GM21737 (cell line): Measurements from ENCODE around the gene KLHDC10.
"Not testable (repeated sequence)": the region's sequence is repeated elsewhere in the genome, so short reads cannot be mapped to it uniquely, and the experiment has no call there.

Experiments used
- ATAC-seq: cut with Tn5 transposase; IDR thresholded peaks from one replicate; pipeline ENCODE4 v1.9.1; 2021; ENCODE audit warnings: mild to moderate bottlenecking, moderate library complexity; ENCODE audit not compliant: unreplicated experiment

The KLHDC10 gene

DNA sequence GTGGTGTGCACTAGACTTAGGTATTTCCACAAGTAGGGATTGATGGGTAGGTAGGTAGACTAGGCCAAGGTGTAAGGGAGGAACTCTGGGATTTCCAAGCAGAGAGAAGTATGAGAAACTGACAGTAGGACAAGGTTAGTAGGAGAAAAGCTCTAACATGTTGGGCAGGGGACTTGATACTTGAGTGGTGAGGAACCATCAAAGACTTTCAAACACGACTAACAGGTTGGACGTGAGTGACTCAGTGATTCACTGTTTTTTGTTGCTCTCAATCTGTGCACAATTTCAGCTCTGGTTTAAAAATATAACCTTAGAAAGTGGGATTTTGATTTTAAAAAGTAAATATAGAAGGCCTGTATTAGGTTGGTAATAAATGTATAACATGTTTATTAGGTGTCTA lies 44.4 kb downstream of the KLHDC10 start:
- no peak for ATAC-seq

DNA sequence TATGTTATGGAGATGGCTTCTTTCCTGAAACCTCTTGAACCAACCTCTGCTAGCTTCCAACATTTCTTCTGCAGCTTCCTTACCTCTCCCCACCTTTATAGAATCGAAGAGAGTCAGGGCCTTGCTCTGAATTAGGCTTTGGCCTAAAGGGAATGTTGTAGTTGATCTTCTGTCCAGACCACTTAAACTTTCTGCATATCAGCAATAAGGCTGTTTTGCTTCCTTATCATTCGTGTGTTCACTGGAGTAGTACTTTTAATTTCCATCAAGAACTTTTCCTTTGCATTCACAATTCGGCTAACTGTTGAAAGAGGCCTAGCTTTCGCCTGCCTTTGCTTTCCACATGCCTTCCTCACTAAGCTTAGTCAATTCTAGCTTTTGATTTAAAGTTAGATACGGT lies 48.0 kb downstream of the KLHDC10 start:
- ATAC-seq: no peak

DNA sequence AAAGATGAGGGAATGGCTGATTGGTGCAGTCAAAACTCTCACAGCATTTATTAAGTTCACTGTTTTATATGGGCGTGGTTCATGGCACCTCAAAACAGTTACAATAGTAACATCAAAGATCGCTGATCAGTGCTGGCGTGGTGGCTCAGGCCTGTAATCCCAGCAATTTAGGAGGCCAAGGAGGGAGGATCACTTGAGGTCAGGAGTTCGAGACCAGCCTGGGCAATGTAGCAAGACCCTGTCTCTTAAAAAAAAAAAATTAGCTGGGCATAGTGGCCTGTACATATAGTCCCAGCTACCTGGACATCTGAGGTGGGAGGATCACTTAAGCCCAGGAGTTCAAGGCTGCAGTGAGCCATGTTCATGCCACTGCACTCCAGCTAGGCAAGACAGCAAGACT lies 48.5 kb downstream of the KLHDC10 start:
- no peak for ATAC-seq

DNA sequence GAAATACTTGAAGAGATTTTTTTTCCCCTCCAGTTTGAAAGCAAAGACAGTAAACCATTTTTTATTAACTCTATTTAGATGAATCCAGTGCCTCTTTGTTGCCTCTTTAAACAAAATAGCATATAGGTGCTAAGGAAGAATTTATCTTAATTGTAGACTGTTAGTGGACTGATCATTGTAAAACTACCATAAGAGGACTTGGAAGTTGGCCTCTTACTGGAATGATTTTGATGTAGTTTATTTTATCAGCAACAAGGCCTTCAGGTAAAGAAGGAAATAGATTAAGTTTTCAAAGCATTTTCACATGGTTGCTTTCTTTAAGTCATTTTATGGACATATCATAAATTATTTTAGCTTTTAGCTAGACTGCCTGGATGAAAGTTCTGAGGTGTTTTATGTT lies 53.2 kb downstream of the KLHDC10 start:
- ATAC-seq: no peak

DNA sequence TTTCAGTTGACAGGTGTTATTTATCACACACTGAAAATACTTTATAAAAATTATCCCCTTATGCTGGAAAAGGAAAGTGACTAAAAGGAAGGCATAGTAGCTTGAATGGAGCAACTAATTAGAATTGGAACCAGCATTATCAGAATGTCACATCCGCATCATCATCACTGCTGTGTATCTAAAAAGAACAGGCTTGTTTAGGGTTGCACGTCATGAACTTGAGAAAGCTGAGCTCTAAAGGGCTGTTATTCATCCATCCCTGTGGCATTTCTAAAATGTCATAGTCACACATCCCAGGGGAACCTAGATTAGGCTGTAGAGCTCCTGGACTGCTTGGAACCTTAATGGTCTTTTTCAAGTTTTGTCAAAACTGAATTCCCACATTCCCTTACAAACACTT lies 54.4 kb downstream of the KLHDC10 start:
- no peak for ATAC-seq

DNA sequence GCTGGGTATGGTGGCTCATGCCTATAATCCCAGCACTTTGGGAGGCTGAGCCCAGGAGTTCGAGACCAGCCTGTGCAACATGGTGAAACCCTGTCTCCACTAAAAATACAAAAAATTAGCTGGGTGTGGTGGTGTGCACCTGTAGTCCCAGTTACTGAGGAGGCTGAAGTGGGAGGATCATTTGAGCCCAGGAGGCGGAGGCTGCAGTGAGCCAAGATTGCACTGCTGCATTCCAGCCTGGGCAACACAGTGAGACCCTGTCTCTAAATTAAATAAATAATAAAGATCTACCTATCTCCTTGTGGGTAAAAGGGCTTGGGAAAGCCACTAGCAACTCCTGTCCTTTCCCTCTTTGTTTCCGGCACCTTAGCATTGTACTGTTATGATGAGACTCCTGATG lies 56.5 kb downstream of the KLHDC10 start:
- ATAC-seq: not testable (repeated sequence)

DNA sequence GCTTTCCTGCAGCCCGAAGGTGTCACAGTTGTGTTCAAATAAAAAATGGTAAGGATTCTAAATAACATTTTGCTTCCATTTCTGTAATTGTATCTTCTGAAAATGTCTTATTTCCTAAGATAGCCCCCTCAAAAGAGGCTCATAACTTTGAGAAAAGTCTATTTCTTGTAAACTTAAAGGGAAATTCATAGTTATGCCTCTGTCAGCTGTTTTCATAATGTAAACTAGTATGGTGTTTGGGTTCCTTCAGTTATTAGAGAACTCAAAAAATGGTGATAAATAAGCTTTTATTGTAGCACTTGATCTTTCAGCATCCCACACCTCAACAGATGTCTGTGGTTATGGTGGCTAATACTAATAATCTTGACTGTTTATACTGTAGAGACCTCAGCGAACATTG lies 57.1 kb downstream of the KLHDC10 start:
- ATAC-seq: no peak

DNA sequence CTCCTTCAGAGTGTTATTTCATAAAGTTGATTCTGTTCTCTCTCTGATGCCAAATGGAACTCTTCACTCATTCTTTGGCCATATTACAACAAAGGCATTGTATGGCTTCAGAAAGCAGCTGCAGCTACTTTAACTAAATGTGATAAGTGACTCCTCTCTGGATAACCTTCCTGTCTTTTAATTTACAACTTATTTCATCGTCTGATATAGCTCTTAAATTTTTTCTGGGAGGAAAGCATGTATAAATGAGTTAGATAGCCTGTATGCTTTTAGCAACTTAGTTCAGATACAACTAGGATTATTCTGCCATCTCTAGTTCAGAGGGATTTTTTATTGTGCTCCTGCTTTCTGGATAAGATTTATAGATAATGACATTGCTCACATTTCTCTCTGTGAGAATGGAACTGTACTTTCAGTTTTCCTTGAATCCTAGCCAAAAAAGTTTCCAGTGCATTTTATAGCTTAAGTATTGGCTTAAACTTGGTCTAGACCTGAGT lies 57.5 kb downstream of the KLHDC10 start:
- no peak for ATAC-seq

DNA sequence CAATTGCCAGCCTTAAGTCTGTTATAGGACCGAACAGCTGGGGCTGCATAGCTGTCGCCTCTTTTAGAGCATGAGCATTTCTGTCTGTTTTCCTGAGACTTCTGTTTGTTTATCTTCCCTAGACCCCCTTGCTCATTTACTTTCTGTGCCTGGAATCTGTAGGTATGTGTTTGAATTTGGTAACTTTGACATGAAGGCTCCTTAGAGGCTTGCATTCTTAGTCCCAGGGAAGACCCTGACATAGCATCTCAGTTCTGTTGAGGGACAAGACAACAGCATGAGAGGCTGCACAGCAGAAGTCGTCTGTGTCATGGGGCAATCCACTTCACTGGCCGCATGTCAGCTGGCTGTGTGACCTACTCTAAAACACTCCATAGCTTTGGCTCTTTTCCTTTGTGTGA lies 58.7 kb downstream of the KLHDC10 start:
- no peak for ATAC-seq

DNA sequence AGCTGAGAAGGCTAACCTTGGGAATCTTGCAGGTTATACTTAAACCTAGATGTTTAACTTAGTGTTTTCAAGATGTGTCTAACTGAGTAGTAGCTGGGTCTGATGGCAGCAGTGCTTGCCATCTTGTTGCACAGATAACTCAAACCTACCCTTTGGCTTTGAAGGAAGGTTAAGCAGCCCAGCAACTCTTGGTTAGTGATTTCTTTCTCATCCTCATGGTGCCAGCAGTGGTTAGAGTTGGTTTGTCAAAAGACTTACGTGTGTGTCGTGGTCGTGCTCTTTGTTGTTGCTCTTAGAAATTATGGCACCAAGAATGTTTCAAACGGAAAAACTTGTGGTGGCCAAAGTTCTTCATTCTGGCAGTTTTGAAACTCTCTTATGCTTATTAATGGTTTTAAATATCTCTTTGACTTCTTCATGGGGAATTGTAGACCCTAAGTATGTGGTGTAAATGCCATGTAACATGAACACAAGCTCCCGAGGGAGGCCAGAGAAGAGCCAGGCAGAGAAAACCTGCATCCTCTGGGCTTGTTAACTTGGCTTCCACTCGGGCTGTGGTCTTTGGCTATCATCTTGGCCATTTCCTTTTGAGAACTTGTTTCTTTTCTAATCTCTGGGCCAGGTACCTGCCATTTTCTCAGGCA lies 61.0 kb downstream of the KLHDC10 start:
- ATAC-seq: no peak

DNA sequence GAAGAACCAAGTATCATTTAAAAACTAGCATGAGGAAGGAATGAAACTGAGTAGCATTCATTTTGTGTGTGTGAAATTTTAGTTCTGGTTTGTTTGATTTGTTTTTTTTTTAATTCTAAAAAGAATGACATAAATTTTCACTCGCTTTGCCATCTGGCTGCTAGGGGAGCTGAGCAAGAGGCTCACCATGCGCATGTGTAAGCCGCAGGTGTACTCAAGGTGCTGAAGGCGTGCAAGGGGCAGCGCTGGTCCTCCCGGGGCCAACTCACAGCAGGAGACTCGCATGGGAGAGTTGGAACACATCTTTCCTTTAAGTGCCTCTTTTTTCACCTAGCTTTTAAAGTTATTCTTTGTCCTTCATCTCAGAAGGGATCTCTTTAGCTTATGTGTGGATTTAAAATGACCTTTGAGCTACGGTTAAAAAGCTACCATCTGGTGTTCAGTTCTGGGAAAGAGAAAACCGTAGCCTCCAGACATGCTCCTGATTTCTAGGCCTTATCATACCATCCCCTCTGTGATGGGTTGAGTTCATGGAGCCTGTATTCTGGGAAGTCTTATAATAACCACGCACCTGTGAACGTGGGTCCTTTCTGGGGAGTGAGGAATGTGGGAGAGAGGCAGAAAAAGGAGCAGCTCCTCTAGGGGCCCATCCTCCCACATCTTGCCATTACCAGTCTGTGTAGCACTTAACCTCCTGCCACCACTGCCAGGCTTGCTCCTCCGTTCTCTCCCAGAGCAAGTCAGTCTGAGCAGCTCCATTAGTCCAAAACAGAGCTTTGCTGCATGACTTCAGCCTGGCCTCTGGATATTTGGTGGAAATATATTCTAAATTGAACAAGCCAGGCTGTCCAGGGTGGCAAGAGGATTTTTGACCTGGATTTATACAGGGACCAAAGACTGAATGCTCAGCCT lies 61.9 kb downstream of the KLHDC10 start:
- ATAC-seq: no peak

DNA sequence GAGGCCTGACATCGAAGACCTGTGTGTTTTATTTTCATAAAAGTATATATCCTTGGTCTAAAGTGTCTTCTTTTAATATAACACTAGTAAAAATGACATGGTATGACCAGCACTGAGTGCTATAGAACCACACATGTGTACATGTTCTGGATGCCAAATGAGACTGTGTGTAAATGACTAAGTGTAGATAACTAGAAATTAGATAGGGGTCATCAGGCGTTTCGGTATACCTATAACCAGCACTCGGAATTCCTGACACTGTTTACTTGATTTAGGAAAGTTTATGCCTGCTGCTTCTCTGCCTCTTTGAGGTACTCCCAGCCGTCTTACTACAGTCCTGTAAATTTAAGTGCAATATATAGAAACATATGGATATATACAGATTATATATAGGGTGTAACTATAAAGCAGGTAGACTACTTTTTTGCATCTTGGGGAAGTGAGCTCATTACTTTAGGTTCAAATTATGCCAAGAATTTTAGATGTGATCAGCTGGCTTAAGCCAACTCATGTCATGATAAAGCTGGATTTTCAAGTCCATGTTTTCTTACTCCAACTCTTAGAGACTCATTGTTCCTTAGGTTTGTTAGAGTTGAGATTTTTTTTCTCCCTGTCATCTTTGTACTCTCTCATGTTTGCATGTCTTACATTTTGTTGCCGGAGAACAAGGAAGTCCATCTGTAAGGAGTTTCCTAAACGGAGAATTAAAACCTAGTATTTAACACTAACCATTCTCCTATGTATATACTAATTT lies 62.9 kb downstream of the KLHDC10 start:
- ATAC-seq: no peak

DNA sequence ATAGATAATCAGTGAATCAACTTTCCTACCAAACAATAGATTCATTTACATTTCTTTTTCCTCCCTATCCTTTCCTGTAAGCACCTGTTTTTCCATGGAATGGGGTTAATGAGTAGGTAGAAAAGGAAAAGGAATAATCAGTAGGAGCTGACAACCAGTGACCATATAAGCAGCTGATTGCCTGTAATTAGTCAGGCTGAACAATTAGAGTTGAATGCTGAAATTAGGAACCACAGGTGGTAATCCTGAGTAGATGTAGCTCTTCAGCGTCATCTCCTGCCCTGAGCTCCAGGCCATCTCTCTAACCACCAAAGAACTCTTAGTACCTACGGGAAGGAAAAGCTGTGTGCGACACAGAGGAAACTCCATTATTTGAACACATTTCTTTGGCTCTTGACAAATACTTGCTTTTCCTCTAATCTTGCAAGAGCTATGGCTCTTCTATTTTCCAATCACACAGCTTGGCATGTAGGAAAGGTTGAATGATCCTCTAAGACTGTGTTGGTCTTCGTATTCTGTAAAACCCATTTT lies 63.8 kb downstream of the KLHDC10 start:
- no peak for ATAC-seq

DNA sequence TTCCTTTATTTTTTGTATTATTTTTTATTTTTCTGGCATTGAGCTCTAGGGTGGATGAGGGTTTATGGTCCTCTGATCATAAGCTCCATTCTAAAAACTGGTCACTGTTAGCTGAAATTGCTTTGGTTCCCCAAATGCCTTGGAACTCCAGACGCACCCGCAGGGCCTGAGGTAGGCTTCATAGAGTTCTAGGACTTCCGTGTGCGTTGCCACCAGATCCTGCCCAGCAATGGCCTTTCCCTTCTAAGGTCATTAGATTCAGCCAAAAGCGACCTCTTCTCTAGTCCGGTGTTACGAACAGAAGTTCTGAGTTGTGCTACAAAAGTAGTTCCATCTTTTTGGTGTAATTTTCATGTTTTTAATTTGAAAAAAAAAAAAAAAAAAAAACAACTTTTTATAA lies 64.4 kb downstream of the KLHDC10 start:
- ATAC-seq: no peak

DNA sequence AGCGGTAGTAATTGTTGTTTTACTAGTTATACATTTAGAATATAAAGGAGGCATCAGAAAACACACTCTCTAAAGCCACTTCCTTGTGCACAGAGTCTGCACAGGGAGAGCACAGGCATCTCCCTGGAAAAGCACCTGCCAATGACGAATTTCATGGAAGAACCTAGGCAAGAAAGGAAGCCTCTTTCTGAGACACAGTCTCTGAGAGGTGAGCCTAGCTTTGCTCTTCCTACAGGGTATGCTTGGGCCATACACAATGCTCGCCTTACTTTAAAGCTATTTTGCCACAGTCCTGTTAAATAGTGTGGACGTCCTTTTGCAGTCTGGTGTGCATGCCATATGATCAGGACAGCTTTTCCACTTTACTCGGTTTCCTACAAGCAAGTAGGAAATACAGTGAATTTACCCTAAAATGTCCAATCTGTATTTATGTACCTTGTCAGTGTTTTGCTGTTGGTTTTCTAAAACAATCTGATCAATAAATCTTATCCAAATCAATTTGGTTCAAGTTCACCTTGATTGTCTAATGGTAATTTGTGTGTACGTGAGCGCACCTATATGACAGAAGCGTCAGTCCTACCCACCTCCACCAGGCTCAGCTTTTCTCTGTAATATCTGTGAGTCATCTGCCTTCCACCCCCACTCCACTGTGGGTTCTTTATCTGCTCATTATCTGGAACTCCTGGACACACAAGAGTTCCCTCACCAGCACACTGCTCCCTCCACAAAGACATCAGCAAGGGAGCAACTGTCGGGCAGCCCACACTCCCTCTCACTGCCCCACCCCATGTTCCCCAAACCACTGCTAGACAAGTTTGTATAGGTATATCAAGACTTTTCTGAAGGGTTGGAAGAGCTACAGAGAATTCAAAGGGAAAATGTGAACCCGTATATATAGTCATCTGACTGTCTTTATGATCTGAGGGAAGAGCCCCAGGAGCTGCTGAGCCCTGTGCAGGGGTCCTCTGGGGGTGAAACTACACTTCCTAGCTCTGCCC lies 65.2 kb downstream of the KLHDC10 start:
- no peak for ATAC-seq

DNA sequence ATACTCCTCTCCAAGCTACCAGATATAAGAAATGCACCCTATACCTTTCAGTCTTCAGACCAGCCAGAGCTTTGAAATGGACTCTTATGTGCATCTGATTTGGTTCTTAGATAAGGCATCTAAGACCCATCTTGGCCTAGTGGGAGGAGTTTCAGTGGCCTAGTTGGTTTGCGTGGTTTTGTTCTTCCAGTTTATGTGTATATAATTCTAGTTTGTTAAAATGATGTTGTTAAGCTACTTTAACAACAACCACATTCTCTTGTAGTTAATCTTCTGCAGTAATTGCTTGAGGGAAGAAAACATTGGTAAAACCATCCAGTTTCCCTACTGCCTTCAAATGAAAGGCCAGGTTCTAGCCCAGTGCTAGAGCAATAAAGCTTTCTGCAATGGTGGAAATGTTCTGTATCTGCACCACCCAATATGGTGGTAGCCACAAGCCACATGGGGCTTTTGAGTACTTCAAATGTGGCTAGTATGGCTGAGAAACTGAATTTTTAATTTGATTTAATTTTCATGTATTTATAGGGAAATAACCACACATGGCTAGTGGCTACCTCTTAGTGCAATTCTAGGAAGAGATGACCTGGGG lies 66.3 kb downstream of the KLHDC10 start:
- no peak for ATAC-seq

DNA sequence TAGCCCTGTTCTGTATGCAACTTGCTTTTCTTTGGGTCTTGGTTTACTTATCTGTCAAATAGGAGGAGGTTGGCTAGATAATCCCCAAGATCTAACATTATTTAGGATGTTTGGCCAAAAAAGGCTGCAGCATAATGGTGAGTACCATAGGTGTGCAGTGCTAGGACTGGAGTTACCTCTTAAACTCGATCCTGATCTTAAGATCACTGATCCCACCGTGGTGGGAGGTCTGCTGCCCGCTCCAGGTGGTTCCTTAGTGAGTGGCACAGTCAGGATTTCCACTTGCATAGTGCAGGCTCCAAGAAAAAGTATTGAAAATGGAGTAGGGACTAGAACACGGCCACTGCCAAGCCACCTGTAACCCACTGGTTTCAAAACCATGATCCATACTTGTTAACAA lies 66.9 kb downstream of the KLHDC10 start:
- ATAC-seq: no peak

DNA sequence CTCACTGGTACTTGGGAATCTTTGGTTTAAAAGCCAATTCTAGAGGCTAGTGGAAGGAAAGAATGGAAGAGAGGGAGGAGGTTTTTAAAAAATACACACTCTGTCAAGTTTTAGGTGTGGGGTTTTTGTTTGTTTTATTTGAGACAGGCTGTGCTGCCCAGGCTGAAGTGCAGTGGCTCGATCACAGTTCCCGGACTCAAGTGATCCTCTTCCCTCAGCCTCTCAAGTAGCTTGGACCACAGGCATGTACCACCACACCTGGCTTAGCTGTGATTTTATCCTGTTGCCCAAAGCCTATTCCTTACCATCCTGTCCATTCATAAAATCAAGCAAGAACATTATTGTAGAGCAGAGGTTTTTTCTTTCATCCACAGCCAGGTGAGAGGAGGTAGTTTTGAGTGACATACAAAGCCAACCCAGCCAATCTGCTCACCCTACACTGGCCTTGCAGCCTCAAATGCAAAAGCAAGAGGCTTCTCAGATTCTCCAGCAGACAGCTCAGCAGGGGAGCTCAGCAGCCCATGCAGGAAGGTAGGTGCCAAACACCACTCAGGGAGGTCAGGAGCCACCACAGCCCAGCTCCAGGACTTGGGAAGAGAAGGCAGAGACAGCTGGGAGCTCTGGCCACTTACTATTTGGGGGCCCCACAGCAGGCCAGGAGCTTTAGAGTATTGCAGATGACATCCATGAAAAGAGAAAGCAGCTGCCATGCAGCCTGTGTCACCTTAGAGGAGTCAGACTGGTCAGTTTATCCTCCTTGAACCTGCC lies 69.0 kb downstream of the KLHDC10 start:
- ATAC-seq: no peak
